Stimulated activated CD4-positive, alpha-beta T cell treated with anti-CD3 and anti-CD28 coated beads, Interleukin-12 subunit alpha, Interleukin-12 subunit beta, amount 100 ng/mL, for 4 hours (primary cell): Measurements from ENCODE around the gene NPHS1.
"Not testable (repeated sequence)": the region's sequence is repeated elsewhere in the genome, so short reads cannot be mapped to it uniquely, and the experiment has no call there.

ENCODE experiments used
- DNase-seq: peaks from one replicate; pipeline ENCODE4 v3.0.0-alpha.2; 2020

The NPHS1 gene

DNA sequence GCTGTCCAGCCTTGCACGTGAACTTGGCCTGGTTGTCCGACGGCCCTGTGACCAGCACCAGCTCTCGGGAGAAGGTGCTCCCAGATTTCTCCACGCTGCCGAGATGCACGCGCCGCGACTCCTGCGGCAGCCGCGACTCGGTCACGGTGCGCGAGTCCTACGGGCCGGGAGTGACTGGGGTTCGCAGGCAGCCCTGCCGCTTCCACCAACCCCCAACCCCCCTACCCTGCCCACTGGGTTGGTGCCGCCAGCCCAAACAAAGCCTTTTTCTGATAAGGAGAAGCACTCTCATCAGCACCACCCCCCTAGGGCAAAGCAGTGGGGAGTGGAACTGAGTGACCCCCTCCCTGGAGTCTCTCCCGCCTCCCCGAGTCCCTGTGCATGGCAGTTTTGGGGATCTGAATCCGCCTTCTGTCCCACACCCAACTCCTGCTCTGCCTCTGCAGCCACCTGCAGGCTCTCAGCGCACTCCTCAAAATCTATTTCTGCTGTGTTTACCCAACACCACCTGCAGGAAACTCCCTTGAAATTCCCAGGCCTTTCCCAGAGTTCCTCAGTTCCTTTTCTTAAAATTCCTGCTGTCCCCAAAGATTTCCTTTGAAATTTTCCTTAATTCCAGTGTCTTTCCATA lies 6.2 kb downstream of the NPHS1 start:
- no peak for DNase-seq

DNA sequence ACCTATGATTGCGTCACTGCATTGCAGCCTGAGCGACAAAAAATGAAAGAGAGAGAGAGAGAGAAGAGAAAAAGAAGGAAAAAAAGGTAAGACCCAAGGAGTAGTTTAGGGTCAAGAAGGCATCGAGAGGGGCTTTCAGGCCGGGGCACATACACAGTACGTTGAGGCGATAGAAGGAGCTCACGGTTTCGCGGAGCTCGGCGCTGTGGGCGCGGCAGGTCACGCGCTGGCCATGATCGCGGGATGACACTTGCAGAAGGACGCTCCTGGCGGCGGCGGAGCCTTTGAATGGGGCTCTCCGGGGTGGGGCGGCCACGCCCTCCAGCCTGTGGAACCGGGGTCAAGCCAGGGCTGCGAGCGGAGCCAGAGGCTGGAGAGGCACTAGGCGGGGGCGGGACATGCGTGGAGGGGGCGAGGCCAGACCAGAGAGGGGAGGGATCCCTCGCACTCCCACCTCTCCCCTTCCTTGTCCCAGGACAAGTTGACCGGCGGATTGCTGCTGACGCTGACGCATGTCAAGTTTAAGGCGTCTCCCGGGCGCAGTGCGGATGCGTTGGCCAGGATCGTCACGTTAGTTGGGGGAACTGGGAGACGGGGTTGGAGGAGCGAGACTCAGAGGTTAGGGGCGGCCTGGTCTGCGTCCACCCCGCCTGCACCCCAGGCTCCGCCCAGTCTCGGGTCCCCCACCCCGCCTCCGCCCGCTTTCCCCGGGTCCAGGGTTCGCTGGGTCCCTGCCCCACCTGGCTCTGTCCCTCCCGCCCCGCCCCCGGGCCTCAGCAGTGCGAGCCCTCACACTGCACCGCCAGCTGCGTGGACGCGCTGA lies 6.9 kb downstream of the NPHS1 start:
- DNase-seq: no peak

DNA sequence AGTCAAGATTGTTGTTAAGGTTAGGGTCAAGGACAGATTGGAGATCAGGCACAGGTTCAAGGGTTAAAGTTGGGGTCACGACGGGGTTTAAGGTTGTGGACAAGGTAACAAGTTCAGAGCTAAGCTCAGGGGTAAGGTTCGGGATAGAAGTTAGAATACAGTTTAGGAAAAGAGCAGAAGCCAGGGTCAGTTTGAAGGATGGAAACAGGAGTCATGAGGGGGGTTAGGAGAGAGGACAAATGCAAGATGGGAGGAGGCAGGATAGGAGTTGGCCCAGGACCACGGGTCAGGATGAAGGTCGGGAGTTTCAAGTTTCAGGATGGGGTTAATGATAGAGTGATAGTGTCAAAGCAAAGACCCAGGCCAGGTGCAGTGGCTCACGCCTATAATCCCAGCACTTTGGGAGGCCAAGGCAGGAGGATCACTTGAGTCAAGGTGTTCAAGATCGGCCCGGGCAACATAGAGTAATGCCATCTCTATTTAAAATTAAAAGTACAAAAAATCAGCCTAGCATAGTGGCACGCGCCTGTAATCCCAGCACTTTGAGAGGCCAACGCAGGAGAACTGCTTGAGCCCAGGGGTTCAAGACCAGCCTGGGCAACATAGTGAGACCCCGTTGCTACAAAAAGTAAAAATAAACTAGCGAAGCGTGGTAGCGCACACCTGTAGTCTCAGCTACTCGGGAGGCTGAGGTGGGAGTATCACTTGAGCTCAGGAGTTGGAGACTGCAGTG lies 7.7 kb downstream of the NPHS1 start:
- DNase-seq: no peak

DNA sequence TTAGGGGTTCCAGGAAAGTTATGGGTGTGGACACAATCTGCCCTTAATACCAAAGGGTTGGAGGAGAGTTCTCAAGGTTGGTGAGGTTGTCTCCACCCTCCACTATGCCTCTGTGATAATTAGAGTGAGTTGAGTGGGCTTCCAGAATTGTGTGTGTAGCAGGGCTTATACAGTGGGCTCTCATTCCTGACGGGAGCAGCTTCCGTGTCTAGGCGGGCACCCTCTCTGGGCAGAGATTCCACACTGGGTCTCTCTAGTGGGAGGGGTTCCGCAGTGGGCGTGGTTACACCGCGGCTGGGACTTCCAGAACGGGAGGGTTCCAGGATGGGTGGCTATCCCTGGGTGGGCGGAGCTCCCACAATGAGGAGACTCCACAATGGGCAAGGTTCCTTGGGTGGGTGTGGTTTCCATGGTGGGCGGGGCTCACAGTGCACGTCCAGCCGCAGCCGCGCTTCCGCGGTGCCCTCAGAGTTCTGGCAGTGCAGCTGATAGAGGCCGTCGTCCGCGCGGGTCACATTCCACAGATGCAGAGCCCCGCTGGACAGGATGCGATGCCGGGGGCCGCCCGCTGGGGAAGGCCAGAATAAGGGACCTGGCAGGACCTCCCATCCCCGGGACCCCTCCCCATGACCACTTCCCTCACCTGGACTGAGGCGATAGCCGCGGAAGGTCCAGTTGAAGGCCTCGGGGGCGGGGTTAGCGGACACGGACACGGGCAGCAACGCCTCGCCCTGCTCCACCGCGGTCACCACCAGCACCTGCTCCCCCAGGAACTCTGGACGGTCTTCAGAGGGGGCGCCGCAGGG lies 8.4 kb downstream of the NPHS1 start:
- no peak for DNase-seq

DNA sequence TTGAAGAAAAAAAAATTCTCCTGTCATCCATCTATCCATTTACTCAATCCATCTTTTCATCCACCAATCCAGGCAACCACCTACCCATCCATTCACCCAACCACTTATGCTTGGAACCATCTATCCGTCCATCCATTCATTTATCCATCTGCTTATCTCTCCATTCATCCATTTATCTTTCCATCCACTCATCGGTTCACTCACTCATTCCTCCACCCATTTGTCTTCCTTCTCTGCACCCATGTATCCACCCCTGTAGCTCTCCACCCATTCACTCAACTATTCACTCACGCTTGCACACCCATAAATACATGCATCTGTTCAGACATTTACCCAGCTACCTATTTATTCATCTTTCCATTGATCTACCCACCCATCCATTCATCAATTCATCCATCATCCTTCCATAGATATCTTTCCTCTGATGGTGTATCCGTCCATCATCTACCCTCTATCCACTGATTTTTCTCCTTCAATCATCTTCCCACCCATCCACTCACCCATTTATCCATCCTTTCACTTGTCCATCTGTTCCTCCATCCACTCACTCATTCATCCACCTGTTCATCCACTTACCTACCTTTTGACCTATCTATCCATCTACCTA lies 9.5 kb downstream of the NPHS1 start:
- no peak for DNase-seq

DNA sequence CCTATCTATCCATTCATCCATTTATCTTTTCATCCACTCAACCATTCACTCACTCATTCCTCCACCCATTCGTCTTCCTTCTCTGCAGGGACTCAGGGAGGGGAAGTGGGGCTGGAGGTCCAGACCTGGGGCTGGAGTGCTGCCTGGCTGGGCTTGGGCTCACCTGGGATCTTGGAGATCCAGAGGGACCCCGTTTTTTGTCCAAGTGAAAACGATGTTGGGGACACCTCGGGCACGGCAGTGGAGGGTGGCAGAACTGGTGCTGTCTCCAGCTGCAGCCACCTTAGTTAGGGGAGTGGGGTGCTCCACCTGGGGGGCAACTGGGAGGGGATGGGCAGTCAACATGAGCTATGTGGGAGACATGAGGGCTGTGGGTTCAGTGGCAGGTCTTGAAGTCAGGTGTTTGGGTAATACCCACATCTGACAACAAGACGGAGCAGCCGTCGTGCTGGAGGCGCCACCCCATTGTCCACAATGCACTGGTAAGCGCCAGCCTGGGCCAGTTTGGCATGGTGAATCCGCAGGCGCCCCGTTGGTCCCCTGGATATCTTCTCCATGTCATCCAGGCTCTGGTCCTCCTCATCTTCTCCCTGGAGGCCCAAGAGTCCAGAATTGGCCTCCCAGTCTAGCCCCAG lies 10.2 kb downstream of the NPHS1 start:
- no peak for DNase-seq

DNA sequence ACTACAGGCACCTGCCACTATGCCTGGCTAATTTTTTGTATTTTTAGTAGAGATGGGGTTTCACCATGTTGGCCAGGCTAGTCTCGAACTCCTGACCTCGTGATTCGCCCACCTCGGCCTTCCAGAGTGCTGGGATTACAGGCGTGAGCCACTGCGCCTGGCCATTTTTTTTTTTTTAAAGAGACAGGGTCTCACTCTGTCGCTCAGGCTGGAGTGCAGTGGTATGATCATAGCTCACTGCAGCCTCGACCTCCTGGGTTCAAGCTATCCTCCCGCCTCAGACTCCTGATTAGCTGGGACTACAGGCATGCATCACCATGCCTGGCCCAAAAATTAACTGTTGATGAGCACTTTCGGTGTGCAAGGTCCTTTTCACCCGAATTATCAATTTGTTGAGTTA lies 16.2 kb downstream of the NPHS1 start:
- not testable (repeated sequence) for DNase-seq

DNA sequence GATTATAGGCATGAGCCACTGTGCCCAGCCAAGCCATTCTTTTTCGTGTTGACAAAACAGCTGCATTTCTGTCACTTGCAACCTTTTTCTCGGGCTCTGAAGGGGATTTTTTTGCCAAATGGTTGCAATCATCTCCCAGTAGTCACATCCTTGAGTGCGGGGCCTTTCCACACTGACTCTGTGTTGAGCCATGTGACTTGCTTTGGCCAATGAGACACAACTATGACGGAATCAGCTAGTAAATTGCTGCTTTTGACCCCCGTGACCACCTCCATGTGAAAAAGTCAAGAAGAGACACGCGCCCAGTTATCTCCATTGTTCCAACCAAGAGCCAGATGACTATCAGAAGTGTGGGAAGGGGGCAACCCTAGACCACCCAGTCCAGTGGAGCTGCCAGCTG lies 18.3 kb downstream of the NPHS1 start:
- no peak for DNase-seq

DNA sequence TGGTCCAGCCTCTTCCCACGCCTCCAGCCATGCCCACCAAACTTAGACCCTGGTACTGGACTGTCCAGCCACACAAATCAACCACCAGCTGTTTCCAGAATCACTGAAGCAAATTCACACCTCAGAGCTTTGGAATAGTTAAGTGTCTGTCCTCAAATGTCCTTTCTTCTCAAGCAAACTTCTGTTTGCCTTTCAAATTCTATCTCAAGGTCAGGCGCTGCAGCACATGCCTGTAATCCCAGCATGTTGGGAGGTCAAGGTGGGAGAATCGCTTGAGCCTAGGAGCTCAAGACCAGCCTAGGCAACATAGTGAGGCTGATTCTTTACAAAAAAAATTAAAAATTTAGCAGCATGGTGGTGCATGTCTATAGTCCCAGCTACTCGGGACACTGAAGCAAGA lies 20.2 kb downstream of the NPHS1 start:
- no peak for DNase-seq

DNA sequence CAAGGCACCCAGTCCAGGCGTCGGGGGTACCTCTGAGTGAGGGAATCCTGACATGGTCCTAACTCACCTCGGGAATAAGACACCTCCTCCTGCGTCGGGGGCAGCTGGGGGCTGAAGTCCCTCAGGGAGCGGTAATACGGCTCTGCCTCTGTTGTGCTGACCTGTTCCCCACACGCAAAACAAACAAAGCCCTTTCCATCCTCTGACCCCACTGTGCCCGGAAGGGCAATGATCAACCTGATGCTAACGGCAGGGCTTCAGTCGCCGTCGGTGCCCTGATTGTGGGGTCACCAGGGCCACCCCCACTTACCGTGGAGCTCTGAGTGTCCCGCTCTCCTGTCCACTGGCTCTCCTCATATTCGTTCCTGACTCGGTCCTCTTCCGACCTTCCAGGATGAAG lies 21.3 kb downstream of the NPHS1 start:
- no peak for DNase-seq

DNA sequence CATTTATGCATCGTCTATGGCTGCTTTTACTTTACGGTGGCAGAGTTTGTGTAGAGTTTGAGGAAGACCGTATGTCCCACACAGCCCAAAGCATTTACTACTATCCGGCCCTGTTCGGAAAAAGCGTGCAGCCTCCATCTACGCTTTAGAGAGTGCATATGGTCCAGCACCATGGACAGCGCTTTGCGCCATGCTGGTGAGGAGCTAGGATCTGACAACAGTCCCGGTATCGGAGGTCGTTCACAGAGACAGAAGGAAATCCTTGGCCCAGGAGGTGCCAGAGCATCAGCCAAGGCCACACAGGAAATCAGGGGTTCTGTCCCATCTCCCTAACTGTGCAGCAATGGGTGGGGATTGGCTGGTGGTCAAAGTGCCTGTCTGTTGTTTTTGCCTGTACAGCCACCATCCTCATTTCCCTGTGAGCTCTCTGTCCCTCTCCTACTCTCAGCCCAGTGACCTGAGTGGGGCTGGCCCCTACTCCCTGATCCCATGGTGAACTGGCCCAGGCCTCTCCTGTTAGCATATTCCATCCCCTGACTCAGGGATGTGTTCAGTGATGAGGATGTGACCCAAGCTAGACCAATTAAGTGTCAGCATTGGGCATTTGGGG lies 23.5 kb downstream of the NPHS1 start:
- DNase-seq: peak; percentile 36

DNA sequence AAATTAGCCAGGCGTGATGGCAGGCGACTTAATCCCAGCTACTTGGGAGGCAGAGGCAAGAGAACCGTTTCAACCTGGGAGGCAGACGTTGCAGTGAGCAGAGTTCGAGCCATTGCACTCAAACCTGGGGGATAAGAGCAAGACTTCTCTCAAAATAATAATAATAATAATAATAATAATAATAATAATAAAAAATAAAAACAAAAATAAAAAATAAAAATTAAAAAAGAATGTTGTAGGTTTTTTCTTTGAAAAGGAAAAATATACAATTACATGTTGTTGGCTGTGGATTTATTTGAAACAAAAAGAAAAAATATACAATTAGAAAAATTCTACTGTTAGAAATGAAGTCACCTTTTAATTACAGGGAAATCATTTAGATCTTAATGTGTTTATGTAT lies 28.2 kb downstream of the NPHS1 start:
- DNase-seq: no peak

DNA sequence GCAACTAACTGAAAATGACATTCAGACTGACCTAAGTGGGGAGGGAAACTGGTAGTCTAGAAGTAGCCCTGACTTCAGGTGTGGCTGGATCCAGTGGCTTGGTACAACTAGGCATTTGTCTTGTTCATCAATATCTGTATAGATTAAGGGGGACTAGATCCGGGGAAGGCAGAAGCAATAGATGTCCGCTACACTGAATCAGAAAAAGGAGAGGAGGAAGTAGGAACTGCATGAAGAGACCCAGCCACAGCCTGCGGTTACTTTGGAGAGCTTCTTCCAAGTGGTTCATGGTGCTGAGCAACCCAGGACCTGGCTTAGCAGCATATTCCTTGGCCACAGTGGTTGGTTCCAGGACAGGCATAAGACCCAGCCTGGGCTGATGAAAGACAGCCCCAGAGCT lies 29.7 kb downstream of the NPHS1 start:
- DNase-seq: no peak

DNA sequence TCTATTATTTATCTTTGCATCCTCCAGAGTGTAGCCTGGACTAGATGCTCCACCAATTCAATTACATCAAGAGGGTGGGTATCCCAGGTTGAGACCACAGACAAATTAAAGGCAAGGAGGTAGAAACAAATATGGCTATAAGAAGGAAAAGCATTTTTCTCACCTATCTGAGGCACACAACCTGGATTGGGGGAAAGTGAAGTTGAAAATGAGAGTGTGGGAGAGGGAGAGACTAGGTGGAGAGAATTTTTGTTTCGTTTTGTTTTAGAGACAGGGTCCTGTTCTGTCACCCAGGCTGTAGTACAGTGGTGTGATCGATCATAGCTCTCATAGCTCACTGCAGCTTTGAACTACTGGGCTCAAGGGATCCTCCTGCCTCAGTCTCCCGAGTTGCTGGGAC lies 33.9 kb downstream of the NPHS1 start:
- DNase-seq: no peak

DNA sequence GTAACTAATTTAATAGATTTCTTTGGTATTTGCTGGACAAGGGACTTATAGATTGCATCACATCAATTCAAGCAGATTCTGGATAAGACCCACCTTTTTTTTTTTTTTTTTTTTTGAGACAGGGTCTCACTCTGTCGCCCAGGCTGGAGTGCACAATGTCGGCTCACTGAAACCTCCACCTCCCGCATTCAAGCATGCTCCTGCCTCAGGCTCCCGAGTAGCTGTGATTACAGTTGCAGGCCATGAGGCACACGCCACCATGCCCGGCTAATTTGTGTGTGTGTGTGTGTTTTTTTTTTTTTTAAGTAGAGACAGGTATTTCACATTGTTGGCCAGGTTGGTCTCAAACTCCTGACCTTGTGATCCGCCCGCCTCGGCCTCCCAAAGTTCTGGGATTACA lies 35.5 kb downstream of the NPHS1 start:
- no peak for DNase-seq

DNA sequence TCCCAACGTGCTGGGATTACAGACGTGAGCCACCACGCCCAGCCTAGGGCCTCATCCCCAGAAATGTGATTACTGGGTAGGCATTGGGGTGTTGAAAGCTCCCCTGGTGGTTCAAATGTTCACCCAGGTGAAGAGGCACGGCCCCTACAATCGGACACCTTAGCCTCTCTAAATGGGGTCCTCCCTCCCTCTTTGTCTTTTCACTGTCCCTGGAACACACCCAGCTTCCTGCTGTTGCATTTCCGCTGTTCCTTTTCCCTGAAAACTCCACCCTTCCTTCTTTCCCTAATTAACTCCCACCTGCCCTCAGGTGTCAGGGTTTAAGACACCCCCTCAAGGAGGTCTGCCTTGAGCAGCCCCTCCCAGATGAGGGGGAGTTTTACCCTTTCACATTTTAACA lies 36.0 kb downstream of the NPHS1 start:
- no peak for DNase-seq

DNA sequence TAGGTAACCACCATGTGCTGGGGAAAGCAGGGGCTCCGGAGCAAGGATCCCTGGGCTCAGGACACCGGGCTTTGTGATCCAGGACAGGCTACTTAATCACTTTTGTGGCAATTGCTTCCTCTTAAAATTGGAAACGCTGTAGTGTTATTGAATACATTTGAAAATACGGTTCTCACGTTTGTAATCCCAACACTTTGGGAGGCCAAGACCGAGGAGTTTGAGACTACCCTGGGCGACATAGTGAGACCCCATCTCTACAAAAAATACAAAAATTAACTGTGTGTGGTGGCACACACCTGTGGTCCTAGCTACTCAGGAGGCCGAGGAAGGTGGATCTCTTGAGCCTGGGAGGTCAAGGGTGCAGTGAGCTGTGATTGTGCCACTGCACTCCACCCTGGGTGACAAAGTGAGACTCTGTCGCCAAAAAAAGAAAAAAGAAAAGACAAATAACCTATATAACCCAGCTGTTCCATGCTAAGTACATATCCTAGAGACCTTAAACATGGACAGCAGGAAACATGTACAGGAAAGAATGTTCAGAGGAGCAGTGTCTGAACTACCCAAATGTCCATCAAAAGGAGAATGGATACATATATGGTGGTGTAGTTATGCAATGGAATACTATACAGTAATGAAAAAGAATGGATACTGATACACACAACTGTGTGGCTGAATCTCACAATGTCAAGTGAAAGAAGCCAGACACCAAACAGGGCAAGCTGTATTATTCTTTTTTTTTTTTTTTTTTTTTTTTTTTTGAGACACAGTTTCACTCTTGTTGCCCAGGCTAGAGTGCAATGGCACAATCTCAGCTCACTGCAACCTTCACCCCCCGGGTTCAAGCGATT lies 39.0 kb downstream of the NPHS1 start:
- no peak for DNase-seq

DNA sequence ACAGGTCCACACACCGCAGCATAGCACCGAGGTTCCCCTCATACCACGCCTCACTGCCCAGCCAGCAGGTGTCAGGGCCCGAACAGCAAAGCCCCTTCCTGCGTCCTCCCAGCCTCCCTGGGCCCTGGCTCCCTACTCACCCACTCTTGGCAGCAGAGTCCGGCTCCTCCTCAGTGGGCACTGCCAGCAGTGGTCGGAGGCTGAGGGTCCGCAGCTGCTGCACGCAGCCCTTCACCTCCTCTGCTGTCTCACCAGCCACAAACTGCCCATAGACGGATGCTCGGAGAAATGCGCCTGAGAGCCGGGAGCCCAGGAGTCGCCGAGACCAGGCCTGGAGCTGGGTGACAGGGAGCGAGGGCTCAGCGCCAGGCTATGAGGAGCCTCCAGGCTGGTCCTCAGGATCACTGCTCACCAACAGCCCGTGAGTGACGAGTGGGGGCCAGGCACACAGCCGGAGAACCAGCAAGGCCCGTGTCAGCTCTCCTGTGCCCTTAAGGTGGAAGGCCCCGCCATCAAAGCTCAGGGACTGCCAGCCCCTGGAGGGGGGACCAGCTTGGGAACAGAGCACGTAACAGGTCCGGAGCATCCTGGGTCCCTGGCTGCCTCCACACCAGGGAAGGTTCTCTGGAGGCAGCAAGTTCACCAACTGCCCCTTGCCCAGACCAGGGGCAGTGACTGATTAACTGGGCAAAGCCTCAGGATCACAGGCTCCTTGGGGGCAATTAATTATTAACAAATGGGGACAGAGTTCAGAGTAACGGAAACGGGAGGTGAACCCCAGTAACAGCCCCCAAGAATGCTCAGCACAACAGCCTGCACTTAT lies 39.9 kb downstream of the NPHS1 start, which contains the start of gene PRODH2:
Gene PRODH2, minus strand, starts transcription at position 626 of the 823 bp plus-strand sequence. Its CDS starts 40 bp downstream, at position 586.
- DNase-seq: no peak

DNA sequence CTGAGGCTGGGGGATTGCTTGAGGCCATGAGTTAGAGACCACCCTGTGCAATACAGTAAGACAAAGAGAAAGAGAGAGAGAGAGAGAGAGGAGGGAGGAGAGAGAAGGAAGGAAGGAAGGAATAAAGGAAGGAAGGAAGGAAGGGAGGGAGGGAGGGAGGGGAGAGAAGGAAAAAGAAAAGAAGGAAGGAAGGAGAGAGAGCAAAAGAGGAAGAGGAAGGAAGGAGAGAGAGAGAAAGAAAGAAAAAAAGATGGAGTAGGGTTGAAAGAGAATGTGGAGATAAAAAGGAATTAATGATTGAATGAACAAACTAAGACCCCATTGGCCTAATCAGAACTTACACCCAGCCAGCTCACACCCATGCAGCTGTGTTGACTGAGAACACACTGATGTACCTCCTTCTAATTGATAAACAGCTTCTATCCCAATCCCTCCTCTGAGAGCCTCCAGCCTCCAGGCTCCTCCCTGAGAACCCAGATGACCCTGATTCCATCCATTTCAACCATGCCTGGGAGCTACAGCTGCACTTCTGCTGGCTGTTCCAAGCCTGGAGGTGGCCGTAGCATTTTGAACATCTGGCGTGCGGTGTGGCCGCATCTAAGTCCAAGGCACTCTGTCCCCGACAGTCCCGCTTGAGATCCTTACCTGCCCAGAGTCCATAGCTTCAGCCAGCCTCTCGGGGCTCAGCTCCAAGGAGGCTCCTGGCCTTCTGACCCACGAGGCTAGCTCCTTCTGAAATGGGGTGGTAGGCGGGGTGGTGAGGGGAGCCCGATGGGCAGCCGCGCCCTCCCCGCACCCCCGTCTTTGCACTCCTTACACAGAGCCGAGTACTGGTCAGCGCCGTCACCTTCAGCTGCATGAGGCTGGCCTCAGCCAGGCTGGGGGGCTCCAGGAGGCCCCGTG lies 40.7 kb downstream of the NPHS1 start:
- DNase-seq: no peak
